GM18499 (cell line): ENCODE data around the gene HIF3A.

Source experiments
- ATAC-seq: cut with Tn5 transposase; IDR thresholded peaks from one replicate; pipeline ENCODE4 v1.9.1; 2021; ENCODE audit warnings: moderate number of reproducible peaks; ENCODE audit not compliant: insufficient read depth, unreplicated experiment

HIF3A gene

DNA sequence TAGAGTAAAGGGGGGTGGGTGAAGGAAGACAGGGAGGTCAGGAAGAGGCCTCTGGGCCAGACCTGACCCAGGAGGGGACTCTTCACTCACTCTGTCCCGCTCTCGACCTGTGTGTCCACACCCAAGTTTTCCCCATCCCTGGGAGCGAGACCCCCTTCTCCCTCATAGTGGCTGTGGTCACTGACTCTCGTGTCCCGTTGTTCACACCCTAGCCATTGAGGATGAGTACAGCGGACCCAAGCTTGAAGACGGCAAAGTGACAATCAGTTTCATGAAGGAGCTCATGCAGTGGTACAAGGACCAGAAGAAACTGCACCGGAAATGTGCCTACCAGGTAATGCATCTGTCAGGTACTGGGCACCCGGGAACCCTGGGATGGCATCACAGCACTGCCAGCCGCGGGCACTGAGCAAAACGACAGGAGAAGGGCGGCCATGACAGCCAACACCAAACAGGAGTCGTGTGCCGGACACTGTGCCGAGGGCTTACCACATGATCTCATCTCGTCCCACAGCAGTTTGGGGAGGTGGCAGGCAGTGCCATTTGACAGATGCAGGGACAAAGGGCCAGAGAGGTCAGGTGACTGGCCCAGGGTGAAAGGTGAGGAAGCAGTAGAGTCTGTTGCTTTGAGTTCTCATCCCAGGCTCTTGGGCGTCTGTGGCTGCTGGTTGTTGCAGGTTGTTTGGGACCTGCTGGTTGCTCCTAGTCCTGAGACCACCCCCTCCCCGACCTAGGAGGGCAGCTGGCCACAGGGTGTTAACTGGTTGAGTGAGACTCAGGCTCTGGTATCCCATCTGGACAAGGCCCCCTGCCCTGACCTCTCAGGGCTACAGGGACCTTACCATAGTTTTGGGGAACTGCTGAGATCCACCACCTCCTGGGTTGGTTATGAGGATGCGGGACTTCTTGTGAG is 79.7 kb downstream of the HIF3A start:
- no peak for ATAC-seq

DNA sequence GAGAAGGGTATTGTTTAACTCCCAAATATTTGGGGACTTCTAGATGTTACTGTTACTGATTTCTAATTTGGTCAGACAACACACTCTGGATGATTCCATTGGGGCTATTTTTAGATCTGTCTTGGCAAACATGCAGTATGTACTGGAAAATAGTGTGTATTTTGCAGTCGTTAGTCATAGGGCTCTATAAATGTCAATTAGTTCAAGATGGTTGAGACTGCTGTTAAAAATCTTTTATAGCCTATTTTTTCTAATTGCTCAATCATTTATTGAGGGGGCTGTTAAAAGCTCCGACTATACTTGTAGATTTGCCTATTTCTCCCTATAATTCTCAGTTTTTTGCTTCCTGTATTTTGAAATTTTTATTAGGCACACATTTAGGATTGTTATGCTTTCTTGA is 81.4 kb downstream of the HIF3A start:
- ATAC-seq, result no peak

DNA sequence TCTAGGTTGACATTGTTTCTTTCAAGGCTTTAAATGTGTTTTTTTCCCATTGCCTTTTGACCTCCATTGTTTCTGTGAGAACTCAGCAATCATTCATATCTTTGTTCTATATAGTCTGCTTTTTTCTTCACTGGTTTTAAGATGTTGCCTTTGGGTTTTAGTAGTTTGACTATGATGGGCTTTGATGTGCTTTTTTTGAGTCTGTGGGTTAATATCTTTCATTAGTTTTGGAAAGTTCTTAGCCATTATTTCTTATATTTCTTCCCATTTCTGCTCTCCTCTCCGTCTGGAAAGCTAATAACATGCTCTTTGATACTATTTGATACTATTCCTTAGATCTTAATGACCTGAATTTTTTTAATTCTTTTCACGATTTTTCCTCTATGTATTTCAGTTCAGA is 83.8 kb downstream of the HIF3A start:
- no peak for ATAC-seq

DNA sequence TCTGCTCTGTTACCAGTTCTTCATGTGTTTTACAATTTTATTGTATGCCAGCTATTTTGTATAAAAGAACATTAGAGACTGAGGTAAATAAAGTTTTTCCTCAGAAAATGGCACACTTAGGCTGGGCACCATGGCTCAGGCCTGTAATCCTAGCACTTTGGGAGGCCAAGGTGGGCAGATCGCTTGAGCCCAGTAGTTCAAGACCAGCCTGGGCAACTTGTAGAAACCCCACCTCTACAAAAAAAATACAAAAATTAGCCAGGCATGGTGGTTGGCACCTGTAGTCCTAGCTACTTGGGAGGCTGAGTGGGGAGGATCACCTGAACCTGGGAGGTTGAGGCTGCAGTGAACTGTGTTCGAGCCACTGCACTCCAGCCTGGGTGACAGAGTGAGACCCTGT is 84.5 kb downstream of the HIF3A start:
- no peak for ATAC-seq

DNA sequence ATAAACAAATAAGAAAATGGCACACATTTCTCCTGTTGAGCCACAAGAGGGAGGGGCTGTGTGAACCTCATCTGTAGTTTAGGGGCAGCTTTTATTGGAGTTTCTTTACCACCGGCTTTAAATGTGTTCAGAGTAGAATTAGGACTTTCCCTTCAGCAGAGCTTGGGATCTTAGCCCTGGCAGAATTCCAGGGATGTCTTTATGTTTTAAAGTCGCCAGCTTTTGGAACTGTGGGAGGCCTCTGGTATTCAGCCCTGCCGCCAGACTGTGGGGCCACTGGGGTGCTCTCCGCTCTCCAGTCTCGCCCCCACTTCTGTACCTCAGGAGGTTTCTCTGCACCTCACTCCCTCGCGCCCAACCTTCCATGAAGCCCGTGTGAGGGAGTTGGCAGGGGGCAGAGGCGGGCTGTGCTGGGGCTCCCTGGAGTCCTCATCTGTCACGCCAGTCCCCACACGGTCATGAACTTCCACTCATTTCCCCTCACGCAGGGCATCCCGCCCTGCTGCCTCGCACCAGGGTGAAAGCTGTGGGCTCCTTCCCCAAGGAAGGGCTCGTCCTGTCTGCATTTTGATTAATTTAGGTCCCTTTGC is 85.0 kb downstream of the HIF3A start:
- no peak for ATAC-seq

DNA sequence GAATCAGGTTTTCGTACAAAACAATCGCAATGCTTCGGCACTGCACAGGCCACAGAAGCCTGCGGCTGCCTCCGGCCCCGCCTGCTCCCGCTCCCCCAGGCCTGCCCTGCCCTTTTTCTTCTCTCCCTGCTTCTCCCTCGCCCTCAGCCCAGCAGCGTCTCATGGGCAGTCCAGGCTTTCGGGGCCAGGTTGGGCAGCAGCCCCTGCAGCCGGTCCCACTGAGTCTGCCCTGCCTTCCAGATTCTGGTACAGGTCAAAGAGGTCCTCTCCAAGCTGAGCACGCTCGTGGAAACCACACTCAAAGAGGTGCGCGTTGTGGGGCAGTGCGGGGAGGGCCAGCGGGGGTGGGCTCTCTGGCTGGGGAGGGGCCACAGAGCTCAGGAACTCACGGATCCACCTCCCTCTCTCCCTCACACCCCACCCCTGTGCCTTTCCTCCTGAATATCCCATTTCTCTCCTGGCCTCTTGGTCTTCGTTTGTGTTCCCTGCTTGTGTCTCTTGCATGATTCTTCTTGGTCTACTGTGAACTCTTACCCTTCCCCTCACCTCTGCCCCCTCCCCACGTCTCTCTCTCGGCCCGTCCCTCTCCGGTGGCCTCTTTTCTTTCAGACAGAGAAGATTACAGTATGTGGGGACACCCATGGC is 86.5 kb downstream of the HIF3A start:
- no peak for ATAC-seq

DNA sequence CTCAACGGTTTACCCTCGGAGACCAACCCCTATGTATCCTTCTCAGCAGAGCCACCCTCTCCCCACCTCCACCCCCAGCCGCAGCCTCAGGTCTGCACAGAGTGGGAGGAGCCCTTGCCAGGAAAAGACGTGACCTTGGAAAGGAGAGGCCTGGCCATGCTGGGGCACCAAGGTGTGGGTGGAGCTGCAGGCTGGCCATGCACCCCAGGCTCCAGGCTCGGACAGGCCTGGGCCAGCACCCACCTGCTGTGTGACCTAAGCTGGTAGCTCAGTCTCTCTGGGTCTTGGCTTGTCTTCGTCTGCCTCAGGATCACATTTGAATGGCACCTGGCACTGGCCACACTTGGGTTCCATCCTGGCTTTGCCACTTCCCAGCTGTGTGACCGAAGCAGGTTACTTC is 87.0 kb downstream of the HIF3A start:
- ATAC-seq, result no peak

DNA sequence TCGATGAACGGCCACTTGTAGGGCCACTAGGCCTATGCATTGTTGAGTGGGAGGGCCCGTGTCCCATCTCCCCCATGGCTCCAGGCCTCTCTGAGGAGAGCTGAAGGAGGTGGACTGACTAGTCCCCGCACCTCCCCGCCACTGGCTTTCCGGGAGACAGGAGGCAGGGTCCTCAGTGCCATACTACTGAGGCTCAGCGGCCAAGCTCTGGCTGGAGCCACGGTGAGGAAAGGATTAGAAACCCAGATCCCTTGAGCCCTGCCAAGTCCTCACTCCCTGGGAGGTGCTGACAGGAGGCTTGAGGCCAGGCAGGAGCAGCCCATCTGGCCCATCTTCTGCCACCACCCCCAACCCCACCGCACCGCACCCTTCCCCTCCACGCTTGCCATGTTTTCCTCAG is 87.6 kb downstream of the HIF3A start:
- ATAC-seq, result no peak

DNA sequence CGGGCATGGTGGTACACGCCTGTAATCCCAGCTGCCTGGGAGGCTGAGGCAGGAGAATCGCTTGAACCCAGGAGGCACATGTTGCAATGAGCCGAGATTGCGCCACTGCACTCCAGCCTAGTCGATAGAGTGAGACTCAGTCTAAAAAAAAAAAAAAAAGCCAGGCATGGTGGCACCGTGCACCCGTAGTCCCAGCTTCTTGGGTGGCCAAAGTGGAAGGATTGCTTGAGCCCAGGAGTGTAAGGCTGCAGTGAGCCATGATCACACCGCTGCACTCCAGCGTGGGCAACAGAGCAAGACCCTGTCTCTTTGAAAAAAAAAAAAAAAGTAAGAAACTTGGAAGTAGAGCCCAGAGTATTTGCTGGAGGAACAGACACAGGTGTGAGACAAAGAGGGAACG is 88.8 kb downstream of the HIF3A start:
- no peak for ATAC-seq

DNA sequence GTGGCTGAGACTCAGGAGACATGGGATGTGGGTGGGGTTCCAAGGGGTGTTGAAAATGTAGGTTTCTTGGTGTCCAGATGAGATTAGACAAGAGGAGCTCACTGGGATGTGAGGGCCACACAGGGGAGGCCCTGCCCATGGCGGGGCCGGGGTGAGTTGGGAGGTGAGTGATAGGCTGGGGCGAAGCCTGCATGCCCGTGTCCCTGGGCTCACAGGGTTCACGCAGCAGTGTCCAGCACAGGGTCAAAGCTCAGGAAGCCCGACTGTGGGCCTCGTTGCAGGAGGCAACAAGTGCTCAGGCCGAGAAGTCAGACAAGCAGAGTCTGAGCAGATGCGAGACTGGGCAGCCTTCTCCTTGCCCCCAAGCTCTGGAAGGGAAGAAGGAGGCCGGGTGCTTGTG is 89.3 kb downstream of the HIF3A start:
- ATAC-seq, result no peak

DNA sequence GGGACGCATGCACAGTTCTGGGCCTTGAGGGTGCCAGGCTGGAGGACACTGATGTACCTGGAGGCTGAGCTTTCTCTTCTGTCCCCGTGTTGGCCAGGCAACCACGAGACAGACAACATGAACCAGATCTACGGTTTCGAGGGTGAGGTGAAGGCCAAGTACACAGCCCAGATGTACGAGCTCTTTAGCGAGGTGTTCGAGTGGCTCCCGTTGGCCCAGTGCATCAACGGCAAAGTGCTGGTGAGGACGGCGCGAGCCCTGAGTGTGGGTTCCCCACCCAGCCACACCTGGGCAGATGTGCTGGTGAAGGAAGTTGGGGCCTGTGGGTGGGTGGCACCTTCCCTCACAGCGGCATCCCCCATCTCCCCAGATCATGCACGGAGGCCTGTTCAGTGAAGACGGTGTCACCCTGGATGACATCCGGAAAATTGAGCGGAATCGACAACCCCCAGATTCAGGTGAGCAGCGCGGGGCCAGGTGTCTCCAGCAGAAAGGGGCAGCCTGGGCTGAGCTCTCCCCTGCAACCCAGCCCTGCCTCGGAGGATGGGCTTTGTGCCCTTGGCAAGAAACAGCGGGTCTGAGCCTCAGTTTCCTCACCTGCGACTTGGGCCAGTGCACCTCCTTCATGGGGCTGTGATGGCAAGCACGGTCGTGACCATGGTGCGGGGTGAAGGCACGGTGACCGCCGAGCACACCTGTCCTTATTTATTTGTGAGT is 90.3 kb downstream of the HIF3A start:
- ATAC-seq, result no peak

DNA sequence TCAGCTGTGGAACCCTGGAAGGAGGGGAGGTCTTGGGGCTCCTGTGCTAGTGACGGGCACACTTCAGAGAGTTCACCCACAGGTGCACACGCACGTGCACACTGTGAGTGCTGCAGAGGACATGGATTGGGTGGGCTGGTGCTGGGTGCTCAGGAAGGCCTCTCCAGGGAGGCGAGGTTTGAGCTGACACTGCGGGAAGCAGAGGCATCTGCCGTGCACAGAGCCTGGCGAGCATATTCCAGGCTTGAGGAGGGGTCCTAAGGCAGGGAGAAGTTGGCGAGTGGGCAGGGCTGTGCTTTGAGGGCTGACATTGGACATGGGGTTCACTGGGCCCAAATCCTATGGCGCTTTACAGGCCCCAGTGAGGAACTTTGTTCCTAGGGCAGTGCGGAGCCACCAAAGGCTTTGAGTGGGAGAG is 90.9 kb downstream of the HIF3A start:
- ATAC-seq, result no peak

DNA sequence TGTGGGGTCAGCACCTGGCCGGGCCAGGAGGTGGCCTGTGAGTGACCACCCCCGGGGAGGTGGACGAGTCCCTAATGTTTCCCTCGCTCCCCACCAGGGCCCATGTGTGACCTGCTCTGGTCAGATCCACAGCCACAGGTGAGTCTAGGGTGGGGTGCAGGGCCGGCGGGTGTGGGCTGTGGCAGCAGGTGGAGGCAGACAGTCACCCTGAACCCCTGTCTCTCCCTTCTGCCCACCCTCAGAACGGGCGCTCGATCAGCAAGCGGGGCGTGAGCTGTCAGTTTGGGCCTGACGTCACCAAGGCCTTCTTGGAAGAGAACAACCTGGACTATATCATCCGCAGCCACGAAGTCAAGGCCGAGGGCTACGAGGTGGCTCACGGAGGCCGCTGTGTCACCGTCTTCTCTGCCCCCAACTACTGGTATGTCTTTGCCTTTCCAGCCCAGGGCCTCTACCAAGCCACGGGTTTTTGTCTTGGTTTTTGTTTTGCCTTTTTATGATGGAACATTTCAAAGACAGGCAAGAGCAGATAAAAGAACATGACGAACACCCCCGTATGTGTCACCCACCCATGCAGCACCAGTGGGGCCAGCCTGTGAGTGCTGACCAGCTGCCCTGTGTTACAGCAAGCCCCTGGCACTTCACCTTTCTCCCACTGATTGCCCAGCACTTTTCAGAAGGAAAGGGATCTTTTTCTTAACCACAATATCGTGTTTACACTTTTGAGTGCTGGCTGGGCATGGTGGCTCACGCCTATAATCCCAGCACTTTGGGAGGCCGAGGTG is 91.7 kb downstream of the HIF3A start:
- no peak for ATAC-seq

DNA sequence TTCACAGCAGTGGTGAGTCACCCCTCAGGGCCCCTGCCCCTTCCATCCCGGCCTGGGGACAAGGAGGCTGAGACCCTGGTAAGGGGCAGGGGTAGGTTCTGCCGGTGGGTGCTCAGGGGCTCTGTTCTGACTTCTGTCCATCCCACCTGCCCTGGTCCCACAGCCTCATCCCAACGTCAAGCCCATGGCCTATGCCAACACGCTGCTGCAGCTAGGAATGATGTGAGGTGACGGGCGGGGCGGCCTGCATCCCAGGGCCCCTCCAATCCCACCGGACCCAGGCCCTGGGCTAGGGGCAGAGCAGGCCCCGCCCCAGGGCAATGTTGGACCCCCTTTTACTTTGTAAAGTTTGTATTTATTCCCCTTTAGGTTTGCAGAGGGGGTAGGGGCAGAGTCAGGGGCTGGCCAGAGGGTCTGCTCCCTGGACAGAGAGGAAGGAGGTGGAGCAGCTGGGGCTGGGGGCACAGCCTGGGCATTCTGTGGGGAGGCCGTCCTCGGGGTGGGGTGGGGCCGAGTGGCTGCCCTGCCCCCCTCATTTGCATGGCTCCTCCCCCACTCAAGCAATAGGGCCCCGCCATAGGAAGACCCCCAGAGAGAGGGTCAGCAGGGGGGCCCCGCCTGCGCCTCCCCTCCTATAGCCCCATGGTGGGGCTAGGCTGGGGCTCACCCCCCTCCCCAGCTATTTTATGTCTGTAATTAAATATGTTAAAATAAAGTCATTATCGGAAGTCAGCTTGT is 93.4 kb downstream of the HIF3A start:
- no peak for ATAC-seq

DNA sequence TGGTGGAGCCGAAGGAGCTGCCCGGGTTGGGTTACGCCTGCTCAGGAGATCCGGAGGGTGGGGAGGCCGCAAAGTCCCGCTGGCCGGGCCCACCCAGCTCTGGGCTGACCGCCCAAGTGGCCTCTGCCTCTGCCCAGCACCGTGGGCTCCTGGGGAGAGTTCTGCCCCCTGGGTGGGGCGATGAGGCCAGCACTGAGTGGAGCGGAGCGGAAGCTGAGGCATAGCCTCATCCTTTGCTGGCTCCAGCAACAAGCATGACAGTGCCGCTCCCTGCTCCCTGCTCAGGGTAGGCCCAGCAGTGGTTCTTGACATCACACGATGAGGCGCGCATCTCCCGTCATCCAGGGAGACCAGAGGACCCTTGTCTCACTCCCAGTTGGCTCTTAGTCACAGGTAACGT is 94.0 kb downstream of the HIF3A start:
- ATAC-seq, result no peak

DNA sequence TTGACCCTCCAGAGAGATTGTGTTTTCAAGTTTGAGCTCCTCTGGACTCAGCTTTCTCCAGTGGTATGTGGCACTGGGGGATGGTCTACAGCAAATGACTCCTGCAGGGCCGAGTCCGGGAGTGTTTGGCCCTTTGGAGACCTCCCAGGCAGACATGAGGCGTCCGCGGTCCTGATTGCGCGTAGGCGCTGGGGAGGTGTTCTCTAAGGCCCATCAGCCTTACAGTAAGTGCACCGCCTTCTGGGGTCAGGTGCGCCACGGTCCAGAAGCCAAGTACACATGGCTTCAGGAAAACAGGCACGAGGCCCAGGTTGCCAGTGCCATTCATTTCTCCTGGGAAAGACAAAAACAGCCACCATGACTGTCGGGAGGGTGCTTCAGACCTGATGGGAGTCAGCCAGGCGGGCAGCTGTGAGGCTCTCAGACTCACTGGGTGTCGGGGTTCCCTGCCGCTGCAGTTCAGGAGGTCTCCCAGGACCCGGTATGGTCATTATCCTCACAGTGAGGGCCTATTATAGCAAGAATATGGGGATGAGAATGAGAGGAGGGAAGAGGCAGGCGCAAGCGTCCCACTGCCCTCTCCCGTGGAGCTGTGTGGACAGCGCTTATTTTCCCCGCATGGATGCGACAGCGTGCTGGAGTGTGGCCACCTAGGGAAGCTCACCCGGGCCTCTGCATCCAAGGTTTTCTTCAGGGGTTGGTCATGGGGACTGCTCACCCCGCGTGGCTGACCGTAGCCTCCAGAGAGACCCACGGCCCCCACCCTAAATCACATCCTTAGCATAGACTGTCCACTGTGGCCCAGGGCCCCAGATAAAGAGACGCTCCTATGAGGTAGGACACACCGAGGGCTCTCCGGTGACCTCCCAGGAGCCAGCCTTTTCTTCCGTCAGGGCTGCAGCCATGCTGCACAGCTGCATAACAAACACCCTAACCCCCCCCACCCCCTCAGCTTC is 94.7 kb downstream of the HIF3A start:
- ATAC-seq, result no peak

DNA sequence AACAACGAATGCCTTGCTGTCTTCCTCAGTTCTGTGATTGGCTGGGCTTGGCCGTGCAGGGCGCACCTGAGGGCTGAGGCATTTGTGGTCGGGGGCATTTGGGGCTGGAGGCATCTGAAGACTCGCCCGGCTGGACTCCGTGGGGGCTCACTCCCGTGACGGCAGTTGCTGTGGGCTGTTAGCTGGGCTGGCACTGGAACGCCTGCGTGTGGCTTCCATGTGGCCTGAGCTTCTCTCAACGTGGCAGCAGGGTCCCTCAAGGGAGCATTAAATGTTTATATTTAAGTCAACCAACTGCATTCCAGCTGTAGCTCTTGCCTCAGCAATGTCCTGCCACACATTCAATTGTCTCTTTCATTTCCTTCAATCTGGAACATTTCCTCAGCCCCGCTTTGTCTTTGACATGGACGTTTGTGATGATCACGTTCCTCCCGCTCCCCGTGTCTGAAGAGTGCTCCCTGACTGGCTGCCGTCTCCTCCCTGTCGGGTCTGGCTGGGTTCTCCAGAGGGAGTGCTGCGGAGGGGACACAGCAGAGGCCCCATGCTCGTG is 95.5 kb downstream of the HIF3A start:
- ATAC-seq, result no peak

DNA sequence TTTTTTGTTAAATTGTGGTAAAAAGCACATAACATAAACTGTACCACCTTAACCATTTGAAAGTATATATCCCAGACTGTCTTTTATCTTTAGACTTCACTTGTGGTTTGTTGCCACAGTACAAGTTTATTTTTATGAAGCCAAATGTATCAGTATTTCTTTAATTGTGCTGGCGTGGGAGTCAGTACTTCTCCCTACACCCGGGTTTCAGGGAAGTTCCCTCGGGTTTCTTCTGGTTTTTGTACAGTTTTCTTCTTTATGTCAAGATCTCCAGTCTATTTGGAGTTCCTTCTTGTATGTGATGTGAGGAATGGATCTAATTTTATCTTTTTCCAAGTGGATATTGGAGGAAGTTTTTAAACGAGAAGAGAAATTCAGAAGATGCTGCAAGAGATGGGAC is 96.0 kb downstream of the HIF3A start:
- no peak for ATAC-seq
